HG03108 (cell line): Measurements from ENCODE around the gene PIGC.

Experiments used
- ATAC-seq: cut with Tn5 transposase; IDR thresholded peaks from one replicate; pipeline ENCODE4 v1.9.1; 2021; ENCODE audit warnings: moderate library complexity; ENCODE audit not compliant: unreplicated experiment

PIGC gene

GRCh38 chr1:172431721-172432192, 12.1 kb downstream of the PIGC start:
- no peak for ATAC-seq

GRCh38 chr1:172431204-172431603, 12.7 kb downstream of the PIGC start:
- ATAC-seq: no peak

- ATAC-seq: no peak
Observed at GRCh38 chr1:172430128-172430454, 13.8 kb downstream of the PIGC start.

GRCh38 chr1:172429331-172430127, 14.3 kb downstream of the PIGC start:
- ATAC-seq: no peak

- ATAC-seq: no peak
Observed at GRCh38 chr1:172427191-172427590, 16.7 kb downstream of the PIGC start.

GRCh38 chr1:172425339-172425738, 18.5 kb downstream of the PIGC start:
- ATAC-seq: no peak

- ATAC-seq: no peak
Observed at GRCh38 chr1:172423336-172423735, 20.5 kb downstream of the PIGC start.

GRCh38 chr1:172421974-172422604, 21.8 kb downstream of the PIGC start:
- no peak for ATAC-seq

- ATAC-seq: no peak
Observed at GRCh38 chr1:172420385-172420784, 23.5 kb downstream of the PIGC start, which contains the start of gene C1orf105. Gene C1orf105 (plus strand): TSS chr1:172420685. CDS start chr1:172420886, 201 bp downstream.

- ATAC-seq: no peak
Observed at GRCh38 chr1:172417557-172417956, 26.3 kb downstream of the PIGC start.

GRCh38 chr1:172416496-172417035, 27.3 kb downstream of the PIGC start:
- no peak for ATAC-seq

GRCh38 chr1:172414331-172414730, 29.5 kb downstream of the PIGC start:
- no peak for ATAC-seq

GRCh38 chr1:172411791-172412338, 32.0 kb downstream of the PIGC start:
- ATAC-seq: no peak

GRCh38 chr1:172410027-172410426, 33.8 kb downstream of the PIGC start:
- ATAC-seq: no peak

- no peak for ATAC-seq
Observed at GRCh38 chr1:172408958-172409357, 34.9 kb downstream of the PIGC start.

- ATAC-seq: no peak
Observed at GRCh38 chr1:172406968-172407367, 36.9 kb downstream of the PIGC start.

- ATAC-seq: no peak
Observed at GRCh38 chr1:172405912-172406311, 38.0 kb downstream of the PIGC start.

- no peak for ATAC-seq
Observed at GRCh38 chr1:172404121-172404520, 39.7 kb downstream of the PIGC start.

GRCh38 chr1:172402878-172403569, 40.8 kb downstream of the PIGC start:
- ATAC-seq: no peak

- ATAC-seq: no peak
Observed at GRCh38 chr1:172401892-172402291, 42.0 kb downstream of the PIGC start.

GRCh38 chr1:172401477-172401876, 42.4 kb downstream of the PIGC start:
- no peak for ATAC-seq
